OCI-LY7 (cell line): ENCODE results near the gene TULP1. TPM values are rescaled to one million over a fixed set of nuclear protein-coding genes. Genes with fewer than 3 reads are reported as not detected.

Experiments
- BruUV-seq: library from RNA; stranded (reverse); fragments of 400-500 nt; replicated peaks from 2 replicates; lab custom pipeline; 2021; lab: Mats Ljungman, UMichigan
- CTCF ChIA-PET: fragments of 300-600 bp; sonication (Branson Sonifier 250); formaldehyde crosslinking; loops from one replicate; lab custom pipeline; 2022; ENCODE audit warnings: antibody characterized with exemption; ENCODE audit not compliant: unreplicated experiment; lab: Charles Lee
- POLR2A ChIA-PET: fragments of 300-600 bp; sonication (Branson Sonifier 250); formaldehyde crosslinking; loops from one replicate; lab custom pipeline; 2022; ENCODE audit warnings: antibody characterized with exemption; lab: Charles Lee
- DNase-seq: peaks from one replicate; pipeline ENCODE4 v3.0.0-alpha.2; 2015; ENCODE audit warnings: low spot score
- H2AFZ ChIP-seq: fragments of 200-600 bp; sonication (generic), shearing (Covaris generic); 2 replicates; pipeline ENCODE4 v1.6.1; 2014; ENCODE audit warnings: mild to moderate bottlenecking, antibody characterized with exemption, low read length, moderate library complexity
- H3K27ac ChIP-seq: fragments of 200-600 bp; sonication (generic); 2 replicates; pipeline ENCODE4 v1.5.1; 2014; ENCODE audit warnings: mixed run types, low read depth, mild to moderate bottlenecking, moderate library complexity, low read length, inconsistent platforms; ENCODE audit not compliant: poor library complexity, severe bottlenecking
- H3K36me3 ChIP-seq: fragments of 200-600 bp; sonication (generic); 2 replicates; pipeline ENCODE4 v1.6.1; 2014; ENCODE audit warnings: mild to moderate bottlenecking, antibody characterized with exemption, low read length, moderate library complexity, mixed read lengths; ENCODE audit not compliant: insufficient read depth
- H3K4me1 ChIP-seq: fragments of 200-600 bp; sonication (generic); 2 replicates; pipeline ENCODE4 v1.5.1; 2014; ENCODE audit warnings: mild to moderate bottlenecking, low read length; ENCODE audit not compliant: insufficient read depth, poor library complexity, severe bottlenecking
- H3K4me2 ChIP-seq: fragments of 200-600 bp; sonication (generic); 2 replicates; pipeline ENCODE4 v1.6.1; 2014; ENCODE audit warnings: mild to moderate bottlenecking, low read length
- H3K4me3 ChIP-seq: fragments of 200-600 bp; sonication (generic); 2 replicates; pipeline ENCODE4 v1.5.1; 2014; ENCODE audit warnings: mild to moderate bottlenecking, low read depth, low read length; ENCODE audit not compliant: poor library complexity, severe bottlenecking
- H3K79me2 ChIP-seq: fragments of 200-600 bp; sonication (generic); 2 replicates; pipeline ENCODE4 v1.6.1; 2016; ENCODE audit warnings: low read depth, mild to moderate bottlenecking, low read length, moderate library complexity, mixed read lengths; ENCODE audit not compliant: insufficient read depth
- H3K9me2 ChIP-seq: fragments of 200-600 bp; sonication (generic); 2 replicates; pipeline ENCODE4 v1.6.1; 2016; ENCODE audit warnings: mild to moderate bottlenecking, low read length, mixed read lengths; ENCODE audit not compliant: insufficient read depth
- H3K9me3 ChIP-seq: fragments of 200-600 bp; sonication (generic); 2 replicates; pipeline ENCODE4 v1.6.1; 2014; ENCODE audit warnings: mild to moderate bottlenecking, mixed run types, low read length, mixed read lengths
- H4K20me1 ChIP-seq: fragments of 200-600 bp; sonication (generic); 2 replicates; pipeline ENCODE4 v1.6.1; 2014; ENCODE audit warnings: mild to moderate bottlenecking, antibody characterized with exemption, low read length, moderate library complexity, mixed read lengths; ENCODE audit not compliant: insufficient read depth
- CTCF ChIP-seq: fragments of 200-600 bp; sonication (generic); conservative IDR thresholded peaks from 2 replicates; pipeline ENCODE4 v1.5.1; 2014; ENCODE audit warnings: mild to moderate bottlenecking, antibody characterized with exemption, low read length, moderate library complexity, mixed read lengths
- EZH2phosphoT487 ChIP-seq: fragments of 200-600 bp; sonication (generic); IDR thresholded peaks from 2 replicates; pipeline ENCODE4 v1.6.1; 2018; ENCODE audit warnings: low read depth, borderline replicate concordance, mild to moderate bottlenecking, mixed run types, antibody characterized with exemption, low read length, moderate library complexity, mixed read lengths
- intact Hi-C: fragments of 100-400 bp; cut with micrococcal nuclease; formaldehyde crosslinking; loops from one replicate; pipeline ENCODE4 v1.10.0; 2022; ENCODE audit not compliant: unreplicated experiment
- total RNA-seq, 2 experiments: library from RNA; depleted of rRNA in 1 of 2; stranded (reverse); fragments of >200 nt in 1 of 2; shearing (Covaris generic) in 1 of 2; gene quantifications; 2 replicates each; pipeline ENCODE4 v1.2.3, GENCODE V29; 2014 to 2022

The TULP1 gene
- total RNA-seq, 2 experiments from 2014 or later = not detected

- Histone ChIP-seq H3K4me1 (peaks cover 7% of the 10 kb centered on the region), H3K9me2 (no peaks in the 10 kb centered on the region), H4K20me1 (peaks cover 6% of the 10 kb centered on the region; the same call in 1 of the 2 replicates), H3K9me3 (no peaks in the 10 kb centered on the region), H3K36me3 (peaks cover 23% of the 10 kb centered on the region), H3K4me2 (no peak overlapping the region), H3K27ac (no peak overlapping the region), H3K79me2 (no peaks in the 10 kb centered on the region; the same call in 1 of the 2 replicates), H2AFZ (no peak overlapping the region), H3K4me3 (no peak overlapping the region)
- BruUV-seq = no TSS peak
- ChIA-PET POLR2A (interaction anchor here (0.7 to 1.1 kb wide), 2 partner anchors 21 to 120 kb away, joined by 3 to 4 read pairs; no protein-coding TSS in a partner anchor), CTCF (interaction anchor here (0.6 kb wide), 1 partner anchor 76 kb away, joined by 8 read pairs; no protein-coding TSS in a partner anchor)
- intact Hi-C loops = no loop called here
- TF ChIP-seq EZH2phosphoT487 (no peak), CTCF (no peak)
- no peak for DNase-seq
These were observed 35.7 kb downstream of the TULP1 start for GRCh38 chr6:35477028-35477427.

- Histone ChIP-seq H3K4me2 (no peak overlapping the region), H3K9me2 (no peaks in the 10 kb centered on the region), H3K4me3 (no peak overlapping the region), H3K27ac (no peak overlapping the region), H3K4me1 (peaks cover 17% of the 10 kb centered on the region), H4K20me1 (peaks cover 8% of the 10 kb centered on the region), H2AFZ (no peak overlapping the region), H3K79me2 (peaks cover 3% of the 10 kb centered on the region; the same call in 1 of the 2 replicates), H3K9me3 (no peaks in the 10 kb centered on the region), H3K36me3 (peaks cover 34% of the 10 kb centered on the region)
- no TSS peak for BruUV-seq
- DNase-seq = no peak
- POLR2A ChIA-PET = interaction anchor here (0.6 to 1.1 kb wide), 2 partner anchors 24 to 36 kb away, joined by 3 read pairs; partner anchors contain the start of gene FANCE
- CTCF ChIA-PET = no interaction called here
- intact Hi-C loops = no loop called here
- no peak for TF ChIP-seq CTCF
- no peak for TF ChIP-seq EZH2phosphoT487
These were observed 36.7 kb downstream of the TULP1 start for GRCh38 chr6:35476004-35476403.

GRCh38 chr6:35475573-35475972, 37.1 kb downstream of the TULP1 start:
- no peak overlapping the region for H3K4me2 ChIP-seq

More at GRCh38 chr6:35475573-35475972, 37.1 kb downstream of the TULP1 start:
- Histone ChIP-seq H4K20me1 (peaks cover 12% of the 10 kb centered on the region), H3K4me3 (no peak overlapping the region), H3K79me2 (peaks cover 8% of the 10 kb centered on the region; the same call in 1 of the 2 replicates), H3K36me3 (peaks cover 38% of the 10 kb centered on the region), H3K9me2 (no peaks in the 10 kb centered on the region), H3K9me3 (no peaks in the 10 kb centered on the region), H2AFZ (no peak overlapping the region), H3K4me1 (peaks cover 22% of the 10 kb centered on the region), H3K27ac (no peak overlapping the region)
- ChIA-PET POLR2A (interaction anchor here (1.1 kb wide), 1 partner anchor 23 kb away, joined by 3 read pairs; the partner anchor contains the start of gene FANCE), CTCF (no interaction called here)
- DNase-seq = no peak
- BruUV-seq = no TSS peak
- intact Hi-C loops = no loop called here
- no peak for TF ChIP-seq EZH2phosphoT487
- TF ChIP-seq CTCF = no peak
